ENCODE results near the gene GNG7.
"Not testable (repeated sequence)": the region's sequence is repeated elsewhere in the genome, so short reads cannot be mapped to it uniquely, and the experiment has no call there.

GNG7 gene

DNA sequence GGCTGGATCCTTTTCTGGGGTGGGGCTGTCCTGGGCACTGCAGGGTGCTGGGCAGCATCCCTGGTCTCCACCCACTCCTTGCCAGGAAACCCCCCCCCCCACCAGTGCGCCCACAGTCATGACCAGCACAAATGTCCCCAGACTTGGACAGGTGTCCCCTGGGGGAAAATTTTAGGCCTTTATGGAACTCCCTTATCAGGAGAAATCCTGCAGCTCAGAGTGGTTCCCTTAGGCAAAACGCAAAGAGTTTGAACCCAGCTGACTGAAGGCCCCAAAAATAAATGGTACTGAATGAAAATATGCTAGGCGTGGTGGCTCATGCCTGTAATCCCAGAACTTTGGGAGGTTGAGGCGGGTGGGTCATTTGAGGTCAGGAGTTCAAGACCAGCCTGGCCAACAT, 174.8 kb downstream of the GNG7 start:
- no peak for DNase-seq

DNA sequence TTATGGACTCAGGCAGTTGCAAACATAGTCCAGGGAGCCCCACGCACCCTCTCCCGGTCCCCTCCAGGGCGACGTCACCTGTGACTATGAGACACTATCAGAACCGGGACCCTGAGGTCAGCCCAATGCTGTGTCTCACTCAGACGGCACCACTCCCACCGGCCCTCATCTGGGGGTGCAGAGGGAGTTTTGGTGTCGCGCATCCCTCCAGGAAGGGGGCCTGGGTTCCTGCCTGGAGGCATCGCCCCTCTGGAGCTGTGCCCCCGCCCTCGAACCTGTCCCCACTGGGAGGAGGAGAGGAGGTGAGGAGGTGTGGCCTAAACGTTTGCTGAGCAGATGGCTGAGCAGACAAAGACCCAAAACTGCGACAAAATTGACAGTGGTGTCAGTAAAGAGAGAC, 175.3 kb downstream of the GNG7 start:
- DNase-seq = no peak

- DNase-seq = no peak
These were observed 177.4 kb downstream of the GNG7 start for GRCh38 chr19:2524840-2525723.

DNA sequence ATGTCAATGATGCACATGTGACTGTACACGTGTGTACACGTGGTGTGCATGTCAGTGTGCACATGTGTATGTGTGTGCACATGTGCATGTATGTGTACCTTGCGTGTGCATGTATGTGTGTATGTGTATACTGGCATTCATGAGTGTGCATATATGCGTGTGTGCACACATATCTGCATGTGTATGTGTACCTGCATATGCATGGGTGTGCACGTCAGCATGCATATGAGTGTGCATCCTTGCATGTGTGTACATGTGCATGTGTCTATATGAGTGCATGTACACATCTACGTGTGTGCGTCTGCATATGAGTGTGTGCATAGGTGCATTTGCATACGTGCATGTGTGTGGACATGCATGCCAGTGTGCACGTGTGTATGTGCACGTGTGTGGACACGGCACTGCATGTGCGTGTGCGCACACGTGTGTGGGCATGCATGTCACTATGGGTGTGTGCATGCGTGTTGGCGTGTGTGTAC, 178.1 kb downstream of the GNG7 start:
- DNase-seq = no peak

DNA sequence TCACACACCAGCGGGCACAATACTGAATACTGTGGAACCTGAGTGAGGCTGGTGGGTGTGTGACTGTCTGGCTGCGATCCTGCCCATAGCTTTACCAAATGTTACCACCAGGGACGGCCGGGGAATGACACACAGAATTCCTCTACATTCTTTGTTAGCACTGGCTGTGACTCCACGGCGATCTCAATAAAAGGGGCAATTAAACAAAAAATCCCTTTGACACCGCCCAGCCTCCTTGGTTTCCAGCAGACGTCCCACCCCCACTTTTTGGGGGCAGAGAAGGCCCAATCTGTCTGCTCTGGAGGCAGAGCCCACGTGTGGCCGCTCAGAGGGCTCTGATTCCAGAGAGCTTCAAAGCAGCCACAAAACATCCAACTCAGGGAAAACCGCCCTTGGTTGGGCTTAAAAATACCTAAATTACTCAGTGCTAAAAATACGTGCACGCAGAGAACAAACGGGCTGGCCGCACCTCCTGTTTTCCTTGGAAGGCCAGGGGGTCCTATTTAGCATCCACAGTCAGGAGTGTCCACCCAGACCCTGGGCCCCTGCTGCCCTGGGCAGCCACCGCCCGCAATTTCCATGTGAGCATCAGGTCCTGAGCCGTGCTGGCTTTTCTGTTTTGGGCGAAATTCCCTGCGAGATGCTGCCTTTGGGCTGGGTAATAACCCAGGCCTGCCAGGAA, 178.7 kb downstream of the GNG7 start:
- DNase-seq = no peak

GRCh38 chr19:2519482-2519881, 183.0 kb downstream of the GNG7 start:
- DNase-seq = no peak

GRCh38 chr19:2518856-2519255, 183.6 kb downstream of the GNG7 start:
- not testable (repeated sequence) for DNase-seq

DNA sequence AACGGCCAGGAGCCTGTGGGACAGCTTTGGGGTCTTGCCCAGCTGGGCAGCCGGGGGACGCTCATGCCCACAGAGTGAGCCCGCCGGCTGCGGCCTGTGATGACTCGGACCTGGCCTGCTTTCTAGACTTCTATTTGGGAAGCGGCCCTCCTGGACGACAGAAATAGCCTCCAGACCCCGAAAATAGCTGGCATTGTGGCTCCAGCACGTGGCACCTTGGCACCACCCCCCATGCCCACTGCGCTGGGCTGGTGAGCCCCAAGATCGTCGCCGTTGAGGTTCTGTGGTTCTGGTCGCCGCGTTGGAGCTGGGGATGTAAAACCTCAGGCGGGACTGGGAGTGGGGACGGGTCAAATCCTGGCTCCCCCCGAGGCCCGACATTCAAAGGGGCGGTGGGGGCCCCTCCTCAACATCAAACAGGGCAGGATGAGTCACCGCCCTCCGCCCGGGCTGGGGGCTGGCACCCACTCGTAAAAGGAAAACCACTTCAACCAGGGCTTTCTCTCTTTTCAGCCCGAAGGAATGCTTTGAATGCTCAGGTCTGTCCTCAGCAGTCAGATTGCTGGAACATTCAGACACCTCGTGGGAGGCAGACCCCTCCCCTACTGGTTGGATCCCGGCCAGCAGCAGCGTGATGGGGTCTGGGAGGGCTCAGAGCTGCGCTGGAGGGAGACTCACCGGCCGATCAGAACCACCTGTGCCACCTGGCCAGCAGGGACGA, 184.5 kb downstream of the GNG7 start:
- DNase-seq = no peak

DNA sequence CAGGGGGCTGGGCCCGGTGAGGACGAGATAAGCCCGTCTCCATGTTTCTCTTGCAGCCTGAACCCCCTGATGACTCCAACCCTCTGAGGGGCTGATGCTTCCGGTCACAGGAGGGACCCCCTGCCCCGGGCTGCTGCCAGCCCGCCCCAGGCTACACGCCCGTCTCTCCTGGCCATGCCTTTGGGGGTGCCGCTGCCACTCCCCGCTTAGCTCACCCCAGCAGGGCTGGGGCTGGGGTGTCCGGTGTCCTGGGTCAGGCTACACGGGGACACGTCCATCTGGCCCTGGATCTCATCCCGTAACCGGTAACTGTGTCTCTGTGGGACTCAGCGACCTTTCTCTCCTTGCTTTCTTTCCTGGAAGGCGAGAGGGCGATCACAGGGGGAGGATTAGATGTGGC, 185.8 kb downstream of the GNG7 start:
- no peak for DNase-seq

- no peak for DNase-seq
These were observed 187.4 kb downstream of the GNG7 start for GRCh38 chr19:2514981-2515518.

GRCh38 chr19:2512523-2513431, 189.7 kb downstream of the GNG7 start:
- DNase-seq = no peak

DNA sequence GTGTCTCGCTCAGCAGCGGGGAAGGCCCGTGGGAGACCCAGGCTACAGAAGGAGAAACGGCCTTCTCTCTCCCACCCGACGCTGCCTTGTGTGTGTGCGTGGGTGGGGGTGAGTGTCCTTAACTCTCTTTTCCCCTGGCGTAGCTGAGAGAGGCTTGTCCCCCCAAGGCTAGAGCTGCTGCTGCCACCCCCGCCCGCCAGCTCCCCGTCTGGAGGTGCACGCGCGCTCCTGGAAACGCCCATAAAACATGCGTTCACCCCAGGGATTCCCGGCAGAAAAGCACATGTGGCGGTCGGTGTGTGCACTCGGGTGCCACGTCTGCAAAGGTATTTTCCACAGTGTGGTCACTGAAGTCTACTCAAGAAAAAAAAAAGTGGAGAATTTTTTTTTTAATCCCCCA, 190.5 kb downstream of the GNG7 start:
- no peak for DNase-seq

GRCh38 chr19:2511570-2511969, 190.9 kb downstream of the GNG7 start:
- no peak for DNase-seq

DNA sequence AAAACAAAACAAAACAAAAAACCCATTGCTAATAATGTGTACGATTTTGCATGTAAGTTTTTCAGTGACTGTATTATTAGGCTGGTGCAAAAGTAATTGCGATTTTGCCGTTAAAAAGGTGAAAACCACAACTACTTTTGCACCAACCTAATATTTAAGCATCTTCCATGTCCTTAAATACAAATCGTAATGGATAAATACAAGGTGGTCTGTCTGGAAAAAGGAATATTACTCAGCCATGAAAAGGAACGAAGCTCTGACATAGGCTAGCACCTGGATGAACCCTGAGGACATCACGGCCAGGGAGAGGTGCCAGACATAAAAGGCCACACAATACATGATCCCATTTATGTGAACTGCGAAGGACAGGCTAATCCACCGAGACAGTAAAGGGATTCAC, 193.4 kb downstream of the GNG7 start:
- DNase-seq = no peak

DNA sequence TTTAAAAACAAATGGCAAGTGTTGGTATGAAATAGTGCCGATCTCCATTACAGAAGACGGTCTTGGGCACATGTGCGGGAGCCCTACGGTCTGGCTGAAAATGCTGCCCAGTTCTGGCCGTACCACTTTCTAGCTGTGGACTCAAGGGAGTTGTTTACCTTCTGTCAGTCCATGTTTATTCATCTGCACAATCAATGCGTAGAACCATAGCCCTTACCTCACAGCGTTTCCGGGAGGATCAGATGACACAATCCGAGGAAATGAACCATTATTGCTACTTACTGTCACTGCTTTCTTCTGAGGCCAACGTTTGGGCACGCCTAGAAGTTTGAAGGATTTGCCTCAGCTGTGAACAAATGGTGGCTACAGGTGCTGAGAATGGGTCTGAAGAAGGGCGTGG, 195.4 kb downstream of the GNG7 start:
- no peak for DNase-seq

GRCh38 chr19:2506656-2507055, 195.8 kb downstream of the GNG7 start:
- not testable (repeated sequence) for DNase-seq

DNA sequence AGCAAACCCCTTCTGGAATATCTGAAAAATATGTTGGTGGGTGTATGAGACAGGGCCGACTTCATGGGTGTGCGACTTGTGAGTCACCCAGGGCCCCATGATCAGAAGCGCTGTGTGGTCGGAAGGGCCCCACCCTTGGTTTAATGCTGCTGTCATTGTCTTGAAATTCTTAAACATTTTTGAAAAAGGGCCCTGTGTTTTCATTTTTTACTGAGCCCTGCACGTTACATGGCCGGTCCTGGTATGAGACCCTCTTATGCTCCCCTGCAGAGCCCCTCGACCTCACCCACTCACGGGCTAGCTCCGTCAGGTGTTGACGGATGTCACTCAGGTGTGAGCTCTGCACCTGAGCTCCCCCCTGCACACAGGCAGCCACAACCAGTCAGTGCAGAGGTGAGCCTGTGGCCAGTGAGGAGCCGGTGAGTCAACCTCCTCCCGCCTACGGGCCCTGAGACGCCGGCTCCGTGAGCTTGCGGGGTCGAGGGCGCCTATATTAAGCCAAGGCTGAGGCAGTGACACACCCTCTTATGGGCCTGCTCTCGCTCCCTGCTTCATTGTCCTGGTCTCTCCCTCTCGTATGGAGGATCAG, 198.9 kb downstream of the GNG7 start:
- no peak for DNase-seq

DNA sequence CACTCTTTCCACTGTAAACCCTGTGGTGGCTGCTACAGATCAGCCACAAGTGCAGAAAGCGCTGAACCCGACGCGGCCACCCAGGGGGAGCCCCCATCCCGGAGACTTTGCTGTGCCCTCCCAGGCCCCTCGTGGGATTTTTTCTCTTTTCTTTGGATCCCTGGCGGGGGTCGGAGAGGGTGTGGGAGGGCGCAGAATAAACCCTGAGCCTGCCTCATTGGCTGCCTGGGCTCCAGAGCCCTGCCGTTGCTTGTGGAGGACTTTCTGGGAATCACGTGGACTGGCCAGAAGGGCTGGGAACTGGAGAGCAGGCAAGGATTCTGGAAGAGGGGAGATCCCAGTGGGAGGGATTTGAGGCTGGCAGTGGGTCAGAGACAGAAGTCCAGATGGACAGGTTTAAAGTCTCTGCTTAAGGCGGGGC, 201.6 kb downstream of the GNG7 start:
- peak; percentile 45 for DNase-seq

DNA sequence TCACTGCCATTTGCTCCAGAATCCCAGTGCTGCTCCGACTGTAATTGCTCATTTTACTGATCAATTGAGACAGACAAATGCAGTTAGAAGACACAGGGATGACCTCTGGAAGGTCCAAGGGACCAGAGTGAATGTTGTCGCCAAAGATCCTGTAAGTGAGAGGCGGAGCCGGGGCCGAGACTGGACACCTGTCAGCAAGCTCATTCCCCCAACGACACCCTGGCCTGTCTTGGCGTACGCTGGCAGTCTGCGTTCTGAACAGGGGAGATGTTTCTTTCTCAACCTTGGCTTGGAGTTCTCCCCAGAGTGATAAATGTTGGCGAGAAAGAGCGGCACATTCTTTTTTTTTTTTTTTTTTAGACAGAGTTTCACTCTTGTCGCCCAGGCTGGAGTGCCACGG, 202.3 kb downstream of the GNG7 start:
- DNase-seq = no peak

GRCh38 chr19:2497186-2497585, 205.3 kb downstream of the GNG7 start:
- no peak for DNase-seq

DNA sequence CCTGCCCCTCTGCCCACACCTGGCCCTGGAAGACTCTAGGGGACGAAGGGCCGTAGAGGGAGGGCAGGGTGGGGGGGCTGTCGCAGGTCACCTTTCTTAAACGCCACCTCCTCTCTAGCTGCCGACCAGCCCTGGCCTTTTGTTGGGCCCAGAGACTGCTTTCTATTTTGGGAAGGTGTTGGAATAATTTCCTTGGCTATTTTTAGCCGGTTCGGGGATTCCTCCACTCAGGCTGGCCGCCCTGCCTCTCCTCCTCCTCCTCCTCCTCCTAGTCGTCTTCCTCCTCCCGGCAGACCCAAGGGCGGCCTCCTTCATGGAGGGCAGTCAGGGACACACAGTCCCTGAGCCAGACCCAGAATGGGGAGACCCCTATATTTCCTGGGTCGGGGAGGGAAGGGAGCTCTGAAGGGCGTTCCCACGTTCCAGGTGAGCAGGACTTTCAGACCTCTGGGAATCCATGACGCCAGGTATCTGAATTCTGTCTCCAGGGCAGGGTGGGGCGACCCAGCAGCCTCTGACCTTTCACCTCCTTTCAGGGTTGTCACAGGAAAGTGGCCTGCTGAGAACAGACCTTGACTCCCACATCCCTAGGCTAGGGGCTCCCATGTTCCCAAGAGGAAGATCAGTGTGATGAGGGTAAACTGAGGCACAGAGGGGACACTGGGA, 206.7 kb downstream of the GNG7 start:
- no peak for DNase-seq
